DND-41 (cell line): Measurements from ENCODE around the gene TTC23.

Source experiments
- CTCF ChIP-seq: IDR thresholded peaks from 2 replicates; pipeline ENCODE4 v1.5.1; 2012; ENCODE audit warnings: borderline replicate concordance, low read length, moderate library complexity, mild to moderate bottlenecking; ENCODE audit not compliant: poor library complexity, severe bottlenecking; ENCODE audit errors: extremely low read depth
- EZH2 ChIP-seq: IDR thresholded peaks from 3 replicates; pipeline ENCODE4 v1.6.1; 2012; ENCODE audit warnings: borderline replicate concordance, low read depth, mild to moderate bottlenecking, moderate library complexity, low read length, inconsistent platforms; ENCODE audit not compliant: severe bottlenecking

- TF ChIP-seq EZH2 = no peak
- TF ChIP-seq CTCF = no peak
Observed at GRCh38 chr15:99212406-99212805, 37.0 kb downstream of the TTC23 start.
